ENCODE measurements around the gene ROGDI. TPM values are rescaled to one million over a fixed set of nuclear protein-coding genes. Genes with fewer than 3 reads are reported as not detected.
A peak's percentile ranks its signal among the peaks of the same experiment; 100 is the strongest.

ROGDI gene
- total RNA-seq, 1 donor from 2014 or later: 22.2 TPM

DNA sequence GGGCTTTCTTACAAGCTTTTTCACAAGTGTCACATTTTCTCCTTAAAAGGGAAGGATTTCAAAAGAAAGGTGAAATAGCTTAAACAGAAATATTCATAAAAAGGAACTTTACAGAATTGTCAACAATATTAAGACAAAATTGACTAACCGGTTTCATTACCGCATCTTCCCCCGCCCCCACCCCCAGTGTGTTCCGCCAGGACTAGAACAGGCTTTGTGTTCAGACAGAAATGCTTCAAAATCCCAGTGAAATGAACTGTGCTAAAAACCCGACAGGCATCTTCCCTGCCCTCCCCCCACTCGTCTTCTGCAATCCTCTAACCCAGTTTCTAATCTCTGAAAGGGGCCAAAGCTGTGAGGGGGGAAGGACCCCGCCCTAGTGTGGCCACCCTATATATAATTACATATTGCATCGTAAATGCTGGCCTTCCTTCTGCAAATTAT is 990 bp upstream of the ROGDI start:
- Mint-ChIP-seq H3K27ac (no peak overlapping the region), H3K4me1 (peaks cover 15% of the 10 kb centered on the region), H3K27me3 (ENCODE audit: insufficient read depth, low read depth) (peaks cover 4% of the 10 kb centered on the region), H3K9me3 (no peaks in the 10 kb centered on the region), H3K4me3 (peak overlapping the region; percentile 90), H3K36me3 (peaks cover 11% of the 10 kb centered on the region)
- Histone ChIP-seq H3K27ac (no peak overlapping the region), H3F3A (ENCODE audit: low read depth) (peaks cover 45% of the 10 kb centered on the region), H3K9me3 (ENCODE audit: low read depth) (no peaks in the 10 kb centered on the region), H3K4me3 (peak overlapping the region; percentile 91), H3K27me3 (no peaks in the 10 kb centered on the region), H3K4me1 (peaks cover 15% of the 10 kb centered on the region), H3K4me2 (peak overlapping the region; percentile 83), H3K79me2 (ENCODE audit: low read depth) (peaks cover 5% of the 10 kb centered on the region), H4K20me1 (ENCODE audit: low read depth) (no peaks in the 10 kb centered on the region), H2AFZ (replicated peaks) (peak overlapping the region; percentile 77), H3K36me3 (peaks cover 8% of the 10 kb centered on the region), H3K9ac (no peak overlapping the region)
- DNase-seq (ENCODE audit: low spot score): no peak
- TF ChIP-seq EZH2 (IDR thresholded peaks at IDR 0.05): no peak
- TF ChIP-seq CTCF (IDR thresholded peaks at IDR 0.05): no peak
- TF ChIP-seq EZH2phosphoT487 (IDR thresholded peaks at IDR 0.05): no peak

GRCh38 chr16:4802659-4803287 is 340 bp upstream of the ROGDI start:
- TF ChIP-seq EZH2 (IDR thresholded peaks at IDR 0.05) (no peak), CTCF (IDR thresholded peaks at IDR 0.05) (no peak), EZH2phosphoT487 (IDR thresholded peaks at IDR 0.05) (no peak)
- Histone ChIP-seq H3K4me1 (peaks cover 15% of the 10 kb centered on the region), H3K27ac (peak overlapping the region; percentile 87), H3F3A (ENCODE audit: low read depth) (peaks cover 45% of the 10 kb centered on the region), H3K4me2 (peak overlapping the region; percentile 83), H3K79me2 (ENCODE audit: low read depth) (peaks cover 5% of the 10 kb centered on the region), H3K9ac (no peak overlapping the region), H2AFZ (replicated peaks) (peak overlapping the region; percentile 89), H3K27me3 (no peaks in the 10 kb centered on the region), H3K36me3 (peaks cover 6% of the 10 kb centered on the region), H3K4me3 (peak overlapping the region; percentile 91), H4K20me1 (ENCODE audit: low read depth) (no peaks in the 10 kb centered on the region), H3K9me3 (ENCODE audit: low read depth) (no peaks in the 10 kb centered on the region)
- H3K4me3 Mint-ChIP-seq: peak overlapping the region; percentile 90
- peaks cover 11% of the 10 kb centered on the region for H3K36me3 Mint-ChIP-seq
- peaks cover 4% of the 10 kb centered on the region for H3K27me3 Mint-ChIP-seq (ENCODE audit: insufficient read depth, low read depth)
- H3K27ac Mint-ChIP-seq: peak overlapping the region; percentile 88
- no peaks in the 10 kb centered on the region for H3K9me3 Mint-ChIP-seq
- H3K4me1 Mint-ChIP-seq: peaks cover 15% of the 10 kb centered on the region
- DNase-seq (ENCODE audit: low spot score): peak; percentile 96

DNA sequence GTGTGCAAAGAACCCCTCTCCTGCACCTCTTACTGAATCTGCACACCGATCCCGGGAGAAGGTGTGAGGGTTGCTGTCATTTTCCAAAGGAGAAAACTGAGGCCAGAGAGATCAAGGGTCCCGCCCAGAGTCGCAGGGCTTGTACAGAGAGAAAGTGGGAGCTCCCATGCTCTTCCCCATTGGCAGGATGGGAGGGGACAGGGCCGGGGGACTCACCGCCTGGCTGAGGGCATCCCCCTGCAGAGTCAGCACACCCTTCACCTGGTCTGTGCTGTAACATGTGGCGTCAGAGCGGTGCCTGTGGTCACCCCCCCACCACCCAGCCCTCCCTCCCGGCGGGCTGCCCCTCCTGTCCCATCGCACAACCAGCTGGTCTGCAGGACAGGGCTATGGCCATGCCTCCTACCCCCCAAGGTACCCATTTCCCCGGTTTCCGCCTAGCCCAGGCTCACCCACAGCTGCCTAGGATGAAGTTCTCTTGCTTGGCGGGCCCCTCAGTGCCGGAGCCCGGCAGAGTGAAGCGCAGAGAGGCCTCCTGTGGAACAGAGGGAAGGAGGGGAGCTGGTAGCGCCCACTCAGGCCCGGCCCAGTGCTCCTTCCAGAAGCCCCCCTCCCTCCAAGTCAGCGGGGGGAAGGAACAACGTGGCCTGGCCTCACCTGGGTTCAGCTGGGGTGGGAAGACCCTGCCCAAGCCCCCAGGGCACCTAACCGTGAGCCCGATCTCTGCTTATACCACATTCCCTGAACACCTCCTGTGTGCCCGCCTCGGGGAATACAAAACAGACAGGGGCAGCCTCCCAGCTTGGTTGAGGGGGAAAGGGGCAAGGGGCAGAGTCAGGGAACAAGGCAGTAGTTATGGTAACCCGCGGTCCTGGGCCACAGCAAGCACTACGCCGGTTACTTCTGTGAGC is 1.1 kb downstream of the ROGDI start:
- Mint-ChIP-seq H3K4me3 (peak overlapping the region; percentile 89), H3K27ac (no peak overlapping the region), H3K9me3 (no peaks in the 10 kb centered on the region), H3K4me1 (peaks cover 15% of the 10 kb centered on the region), H3K27me3 (ENCODE audit: insufficient read depth, low read depth) (peaks cover 7% of the 10 kb centered on the region), H3K36me3 (peaks cover 8% of the 10 kb centered on the region)
- Histone ChIP-seq H2AFZ (replicated peaks) (no peak overlapping the region), H3K9ac (no peak overlapping the region), H4K20me1 (ENCODE audit: low read depth) (no peaks in the 10 kb centered on the region), H3K9me3 (ENCODE audit: low read depth) (no peaks in the 10 kb centered on the region), H3K4me3 (peak overlapping the region; percentile 91), H3K4me2 (peak overlapping the region; percentile 83), H3K4me1 (peaks cover 15% of the 10 kb centered on the region), H3K36me3 (no peaks in the 10 kb centered on the region), H3K27me3 (no peaks in the 10 kb centered on the region), H3F3A (ENCODE audit: low read depth) (peaks cover 45% of the 10 kb centered on the region), H3K27ac (no peak overlapping the region), H3K79me2 (ENCODE audit: low read depth) (peaks cover 5% of the 10 kb centered on the region)
- no peak for TF ChIP-seq EZH2phosphoT487 (IDR thresholded peaks at IDR 0.05)
- DNase-seq (ENCODE audit: low spot score): peak; percentile 31
